Measurements from ENCODE around the gene MRPL33.

MRPL33 gene

DNA sequence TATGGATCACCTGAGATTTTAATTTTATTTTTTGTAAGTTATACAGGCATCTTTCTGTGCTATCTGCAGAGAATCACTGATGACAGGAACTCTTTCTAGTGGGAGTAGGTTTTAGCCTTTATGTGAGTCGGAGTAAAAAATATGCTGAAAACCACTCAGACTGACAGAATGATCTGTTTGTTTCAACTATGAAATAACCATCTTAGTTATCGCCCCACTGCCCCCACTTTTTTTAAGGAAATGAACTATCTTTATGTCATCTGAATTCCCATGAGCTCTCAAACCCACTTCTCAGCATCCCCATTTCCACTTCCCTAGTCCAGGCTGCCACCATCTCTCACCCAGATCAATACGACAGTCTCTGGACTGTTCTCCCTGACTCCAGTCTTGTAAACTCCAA, 38.9 kb downstream of the MRPL33 start:
- DNase-seq, result no peak

DNA sequence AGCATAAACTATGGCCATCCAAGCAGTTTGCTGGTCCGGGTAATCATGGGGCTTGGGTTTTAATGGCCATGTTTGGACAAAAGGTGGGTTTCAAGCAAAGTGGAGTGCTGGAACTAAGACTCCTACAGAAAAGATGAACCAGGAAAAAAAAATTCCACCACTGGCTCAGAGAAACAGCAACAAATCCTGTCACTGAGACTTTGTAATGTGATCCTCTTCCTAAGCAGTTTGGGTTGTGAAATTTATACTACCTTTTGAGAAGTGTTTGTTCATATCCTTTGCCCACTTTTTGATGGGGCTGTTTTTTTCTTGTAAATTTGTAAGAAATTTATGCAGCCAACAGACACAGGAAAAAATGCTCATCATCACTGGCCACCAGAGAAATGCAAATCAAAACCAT, 40.2 kb downstream of the MRPL33 start:
- DNase-seq, result no peak

DNA sequence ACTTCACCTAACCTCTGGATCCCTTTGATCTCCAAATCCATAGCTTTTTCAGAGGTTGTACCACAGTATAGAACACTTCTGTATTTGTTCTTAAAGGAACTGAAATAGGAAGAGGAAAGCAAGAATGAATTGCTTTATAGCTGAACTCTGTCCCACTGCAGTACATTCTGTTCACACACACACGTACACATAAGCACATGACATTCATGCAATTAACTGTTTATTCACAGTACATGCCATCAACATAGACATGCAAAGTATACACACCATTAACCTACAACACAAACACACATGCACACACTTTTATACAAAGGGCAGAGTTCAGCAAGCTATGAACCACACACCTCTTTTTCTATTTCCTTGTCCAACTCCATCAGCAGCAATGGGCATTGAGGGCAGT, 43.2 kb downstream of the MRPL33 start:
- DNase-seq, result no peak

DNA sequence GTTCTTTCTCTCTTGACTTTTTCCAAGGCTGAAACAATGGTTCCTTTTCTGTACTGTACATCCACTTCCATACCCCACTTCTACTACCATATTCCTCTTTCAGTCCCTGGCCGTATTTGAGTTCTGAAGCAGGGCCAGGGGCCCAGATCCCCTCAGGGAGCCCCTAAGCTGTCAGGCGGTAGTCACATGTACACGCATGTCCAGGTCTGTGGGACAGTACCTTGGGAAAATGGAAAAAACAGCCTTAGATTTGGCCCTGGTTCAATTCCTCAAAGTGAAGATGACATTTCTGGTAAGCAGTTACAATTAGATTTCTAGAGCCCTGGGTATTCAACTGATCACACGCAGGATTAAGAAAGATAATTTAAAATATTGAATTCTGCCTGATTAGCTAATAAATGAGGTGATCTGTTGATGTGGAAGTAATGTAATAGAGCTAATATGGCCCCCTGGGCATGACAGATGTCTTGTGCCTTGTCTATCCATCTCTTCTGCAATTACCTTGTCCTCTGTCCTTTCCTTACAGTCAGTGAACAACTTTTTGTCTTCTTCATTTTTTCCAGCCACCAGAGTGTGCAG, 44.4 kb downstream of the MRPL33 start:
- DNase-seq, result no peak

DNA sequence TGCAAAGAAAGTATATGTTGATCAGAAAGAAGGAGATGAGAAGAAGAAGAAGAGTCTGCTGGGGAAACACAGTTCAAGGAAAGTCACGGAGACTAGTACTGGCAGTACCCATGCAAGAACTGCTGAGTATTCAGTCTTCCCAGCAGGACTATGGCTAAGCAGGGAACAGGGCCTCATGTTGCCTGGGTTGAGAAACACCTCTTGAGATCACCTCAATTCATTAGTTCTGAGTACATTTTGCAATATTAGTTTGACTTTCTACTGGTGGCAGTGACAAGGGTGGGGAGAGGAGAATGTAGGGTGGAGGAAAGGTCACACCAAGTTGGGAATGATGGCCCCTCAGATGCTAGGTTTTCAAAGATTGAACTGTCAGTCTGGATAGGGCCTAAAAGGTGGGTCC, 50.5 kb downstream of the MRPL33 start:
- DNase-seq, result no peak

DNA sequence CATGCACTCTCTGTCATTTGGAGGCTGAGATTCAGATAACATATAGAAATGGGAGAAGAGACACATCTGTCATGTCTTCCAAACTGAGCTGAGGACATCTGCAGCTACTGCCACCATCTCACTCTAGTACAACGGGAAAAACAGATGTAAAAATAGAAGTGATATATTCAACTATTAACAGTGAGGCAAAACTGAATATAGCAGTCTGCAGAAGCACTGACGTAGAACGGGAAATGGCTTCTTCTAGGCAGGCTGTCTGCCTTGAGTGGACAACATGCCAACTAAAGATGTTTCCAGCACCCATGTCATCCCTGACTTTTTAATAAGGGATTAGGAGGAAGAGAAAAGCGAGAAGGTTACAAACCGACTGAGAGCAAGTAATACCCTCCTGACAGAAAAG, 51.6 kb downstream of the MRPL33 start:
- no peak for DNase-seq

DNA sequence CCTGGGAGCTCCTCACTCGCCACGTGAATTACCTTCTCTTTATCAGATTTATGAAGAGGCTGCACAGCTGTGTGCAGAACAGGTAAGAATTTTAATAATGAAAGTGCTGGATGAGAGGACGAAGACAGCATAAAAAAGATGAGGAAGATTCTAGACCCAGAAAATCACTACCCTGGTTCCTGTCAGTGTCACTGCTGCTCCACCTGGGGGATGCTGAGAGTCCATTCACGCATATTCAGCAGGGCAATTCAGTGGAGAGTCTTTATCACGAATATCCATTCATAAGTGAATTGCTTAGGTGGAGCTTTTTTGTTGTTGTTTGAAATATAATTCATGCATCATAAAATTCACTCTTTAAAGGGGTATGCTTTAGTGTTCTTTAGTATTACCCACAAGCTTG, 52.0 kb downstream of the MRPL33 start:
- no peak for DNase-seq

DNA sequence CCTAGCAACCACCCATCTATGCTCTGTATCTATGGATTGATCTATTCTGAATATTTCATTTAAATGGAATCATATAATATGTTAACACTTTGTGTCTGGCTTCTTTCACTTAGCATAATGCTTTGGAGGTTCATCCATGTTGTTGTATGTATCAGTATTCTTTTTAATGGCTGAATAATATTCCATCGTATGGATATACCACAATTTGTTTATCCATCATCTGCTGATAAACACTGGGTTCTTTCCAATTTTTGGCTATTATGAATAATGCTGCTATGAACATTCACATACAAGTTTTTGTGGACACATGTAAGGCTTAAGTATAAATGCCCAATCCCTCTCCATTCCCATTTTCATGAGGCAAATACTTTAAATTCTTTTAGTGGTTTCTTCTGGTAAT, 52.9 kb downstream of the MRPL33 start:
- DNase-seq, result no peak

DNA sequence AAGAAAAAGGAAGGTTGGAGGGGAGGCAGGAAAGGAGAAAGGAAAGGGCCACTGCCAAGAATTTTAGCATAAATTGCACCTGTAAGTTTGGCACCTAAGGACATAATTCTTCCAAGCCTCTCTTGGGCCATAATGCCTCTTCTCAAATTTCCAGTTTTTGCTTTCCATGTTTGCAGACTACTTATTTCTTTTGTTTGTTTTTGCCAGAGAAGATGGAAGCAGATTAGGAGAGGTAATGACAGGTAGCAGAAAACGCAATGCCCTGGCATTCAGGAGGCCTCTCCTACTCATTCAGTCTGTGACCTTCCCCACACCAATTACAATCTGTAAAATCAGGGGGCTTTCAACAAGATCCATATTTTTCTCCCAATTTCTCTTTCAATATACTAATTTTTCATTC, 56.8 kb downstream of the MRPL33 start:
- DNase-seq, result no peak

Data from NCI-H1694 (cell line).